Caco-2 (cell line): ENCODE results near the gene NKG7. TPM values are rescaled to one million over a fixed set of nuclear protein-coding genes. Genes with fewer than 3 reads are reported as not detected.
A peak's percentile ranks its signal among the peaks of the same experiment; 100 is the strongest.

Experiments
- BruUV-seq: library from RNA; stranded (reverse); fragments of 400-500 nt; replicated peaks from 2 replicates; lab custom pipeline; 2021; lab: Mats Ljungman, UMichigan
- CTCF ChIA-PET: fragments of 300-600 bp; sonication (Branson Sonifier 250); formaldehyde crosslinking; loops from one replicate; lab custom pipeline; 2022; ENCODE audit warnings: antibody characterized with exemption; lab: Charles Lee
- POLR2A ChIA-PET: fragments of 300-600 bp; sonication (Branson Sonifier 250); formaldehyde crosslinking; loops from one replicate; lab custom pipeline; 2022; ENCODE audit warnings: antibody characterized with exemption; lab: Charles Lee
- DNase-seq, 2 experiments: peaks; one replicate each; pipeline versions ENCODE4 v3.0.0 to v3.0.0-alpha.2; 2020 to 2022
- H3K27me3 ChIP-seq: replicated peaks from 2 replicates; pipeline ENCODE4 v1.6.0; 2011; ENCODE audit warnings: low read length; ENCODE audit not compliant: control insufficient read depth, insufficient read depth
- H3K36me3 ChIP-seq: 2 replicates; pipeline ENCODE4 v1.5.1; 2011; ENCODE audit warnings: low read length; ENCODE audit not compliant: control insufficient read depth, insufficient read depth
- H3K4me1 ChIP-seq: fragments of 250-450 bp; sonication (Bioruptor Pico); 2 replicates; pipeline ENCODE4 v1.5.1; 2020; ENCODE audit warnings: mild to moderate bottlenecking
- H3K4me3 ChIP-seq: 2 replicates; pipeline ENCODE4 v1.5.1; 2011; ENCODE audit warnings: low read depth, mild to moderate bottlenecking, control low read depth, low read length
- H3K9me3 ChIP-seq: fragments of 250-450 bp; sonication (Bioruptor Pico); 2 replicates; pipeline ENCODE4 v1.5.1; 2020; ENCODE audit warnings: mild to moderate bottlenecking, moderate library complexity
- H3K27ac Mint-ChIP-seq: one replicate; pipeline ENCODE4 v1.8.0; 2022; ENCODE audit warnings: mixed read lengths; ENCODE audit not compliant: unreplicated experiment
- H3K27me3 Mint-ChIP-seq: one replicate; pipeline ENCODE4 v1.8.0; 2022; ENCODE audit warnings: mixed read lengths; ENCODE audit not compliant: insufficient read depth, unreplicated experiment
- H3K36me3 Mint-ChIP-seq: one replicate; pipeline ENCODE4 v1.8.0; 2022; ENCODE audit warnings: mild to moderate bottlenecking, mixed read lengths; ENCODE audit not compliant: insufficient read depth, unreplicated experiment
- H3K4me1 Mint-ChIP-seq: one replicate; pipeline ENCODE4 v1.8.0; 2022; ENCODE audit warnings: low read depth, mixed read lengths; ENCODE audit not compliant: unreplicated experiment
- H3K4me3 Mint-ChIP-seq: one replicate; pipeline ENCODE4 v1.8.0; 2022; ENCODE audit warnings: mild to moderate bottlenecking, moderate library complexity, mixed read lengths; ENCODE audit not compliant: unreplicated experiment
- H3K9me3 Mint-ChIP-seq: one replicate; pipeline ENCODE4 v1.8.0; 2022; ENCODE audit warnings: mixed read lengths; ENCODE audit not compliant: unreplicated experiment
- CTCF ChIP-seq, 2 experiments: fragments of 200-600 bp in 1 of 2; IDR thresholded peaks; 1 replicate in 1 of 2; 2 replicates in 1 of 2; pipeline versions ENCODE4 v1.5.1 to v1.8.0; 2011 to 2022; ENCODE audit warnings: antibody characterized with exemption in 1 of 2, control low read depth in 1 of 2, inconsistent platforms in 1 of 2, low read depth in 1 of 2, low read length in 1 of 2, mild to moderate bottlenecking in 1 of 2, moderate library complexity in 1 of 2; ENCODE audit not compliant: insufficient read depth in 1 of 2, severe bottlenecking in 1 of 2, unreplicated experiment in 1 of 2
- intact Hi-C: fragments of 100-400 bp; cut with micrococcal nuclease; formaldehyde crosslinking; loops from one replicate; pipeline ENCODE4 v1.10.0; 2022; ENCODE audit not compliant: unreplicated experiment
- total RNA-seq: library from RNA; stranded (reverse); gene quantifications from 2 replicates; pipeline ENCODE4 v1.2.3, GENCODE V29; 2022

Gene NKG7
- total RNA-seq, 1 experiment from 2014 or later = not detected

GRCh38 chr19:51396175-51396574 is 23.7 kb upstream of the NKG7 start:
- ChIA-PET POLR2A (interaction anchor here (1.9 to 2.6 kb wide), 2 partner anchors 28 to 57 kb away, joined by 7 to 22 read pairs; no protein-coding TSS in a partner anchor), CTCF (interaction anchor here (1.1 kb wide), 1 partner anchor 261 kb away, joined by 3 read pairs; no protein-coding TSS in a partner anchor)
- no peak overlapping the region for H3K4me3 Mint-ChIP-seq
- Histone ChIP-seq H3K4me3 (no peak overlapping the region), H3K36me3 (no peaks in the 10 kb centered on the region), H3K27me3 (no peaks in the 10 kb centered on the region), H3K9me3 (no peaks in the 10 kb centered on the region), H3K4me1 (0 out of 2 replicates have a peak, but pooled peaks cover 3% of the 10 kb centered on the region)
- intact Hi-C loops = no loop called here
- no peak for DNase-seq
- no peak for TF ChIP-seq CTCF (IDR thresholded peaks at IDR 0.05; ENCODE audit: insufficient read depth in 1 of 2, low read depth in 1 of 2, low read length in 1 of 2, severe bottlenecking in 1 of 2, unreplicated experiment in 1 of 2)
- H3K27me3 Mint-ChIP-seq = no peaks in the 10 kb centered on the region
- no TSS peak for BruUV-seq
- peaks cover 6% of the 10 kb centered on the region for H3K4me1 Mint-ChIP-seq
- peaks cover 11% of the 10 kb centered on the region for H3K36me3 Mint-ChIP-seq
- no peaks in the 10 kb centered on the region for H3K9me3 Mint-ChIP-seq
- no peak overlapping the region for H3K27ac Mint-ChIP-seq

GRCh38 chr19:51394050-51394836 is 21.8 kb upstream of the NKG7 start:
- TF ChIP-seq CTCF (IDR thresholded peaks at IDR 0.05; ENCODE audit: insufficient read depth in 1 of 2, low read depth in 1 of 2, low read length in 1 of 2, severe bottlenecking in 1 of 2, unreplicated experiment in 1 of 2) = peak in 1 of 2 experiments; percentile 1
- H3K27me3 ChIP-seq = no peaks in the 10 kb centered on the region
- CTCF ChIA-PET = interaction anchor here (0.7 to 1.5 kb wide), 6 partner anchors 9 to 263 kb away, joined by 3 to 7 read pairs (median 4); no protein-coding TSS in a partner anchor
- POLR2A ChIA-PET = interaction anchor here (1.0 to 2.6 kb wide), 5 partner anchors 26 to 55 kb away, joined by 4 to 22 read pairs (median 15); partner anchors contain the start of gene ETFB
- 0 out of 2 replicates have a peak, but pooled peaks cover 3% of the 10 kb centered on the region for H3K4me1 ChIP-seq
- Mint-ChIP-seq H3K9me3 (no peaks in the 10 kb centered on the region), H3K27ac (peak overlapping the region; percentile 87), H3K4me1 (peaks cover 6% of the 10 kb centered on the region), H3K27me3 (no peaks in the 10 kb centered on the region), H3K36me3 (peaks cover 11% of the 10 kb centered on the region), H3K4me3 (peak overlapping the region; percentile 93)
- no peaks in the 10 kb centered on the region for H3K36me3 ChIP-seq
- intact Hi-C loops = loop anchor here (1.0 kb wide), 2 partner anchors 27 to 55 kb away; no protein-coding TSS in a partner anchor
- H3K4me3 ChIP-seq = peak overlapping the region; percentile 74
- BruUV-seq = no TSS peak
- H3K9me3 ChIP-seq = no peaks in the 10 kb centered on the region
- peak; percentile 97 to 98 for DNase-seq

GRCh38 chr19:51392701-51393100 is 20.2 kb upstream of the NKG7 start:
- H3K9me3 Mint-ChIP-seq = no peaks in the 10 kb centered on the region
- H3K36me3 Mint-ChIP-seq = peaks cover 11% of the 10 kb centered on the region
- H3K27me3 ChIP-seq = no peaks in the 10 kb centered on the region
- no peak for DNase-seq
- H3K4me3 Mint-ChIP-seq = no peak overlapping the region
- no peak for TF ChIP-seq CTCF (IDR thresholded peaks at IDR 0.05; ENCODE audit: insufficient read depth in 1 of 2, low read depth in 1 of 2, low read length in 1 of 2, severe bottlenecking in 1 of 2, unreplicated experiment in 1 of 2)
- H3K4me1 ChIP-seq = 0 out of 2 replicates have a peak, but pooled peaks cover 3% of the 10 kb centered on the region
- no TSS peak for BruUV-seq
- ChIA-PET POLR2A (no interaction called here), CTCF (no interaction called here)
- H3K9me3 ChIP-seq = no peaks in the 10 kb centered on the region
- intact Hi-C loops = no loop called here
- no peaks in the 10 kb centered on the region for H3K27me3 Mint-ChIP-seq
- no peaks in the 10 kb centered on the region for H3K36me3 ChIP-seq
- no peak overlapping the region for H3K4me3 ChIP-seq
- peaks cover 6% of the 10 kb centered on the region for H3K4me1 Mint-ChIP-seq
- no peak overlapping the region for H3K27ac Mint-ChIP-seq
